ENCODE measurements around the gene PDCD1LG2. TPM values are rescaled to one million over a fixed set of nuclear protein-coding genes. Genes with fewer than 3 reads are reported as not detected.
A peak's percentile ranks its signal among the peaks of the same experiment; 100 is the strongest.

Gene PDCD1LG2
- total RNA-seq, 1 donor from 2014 or later, result 0.32 TPM

DNA sequence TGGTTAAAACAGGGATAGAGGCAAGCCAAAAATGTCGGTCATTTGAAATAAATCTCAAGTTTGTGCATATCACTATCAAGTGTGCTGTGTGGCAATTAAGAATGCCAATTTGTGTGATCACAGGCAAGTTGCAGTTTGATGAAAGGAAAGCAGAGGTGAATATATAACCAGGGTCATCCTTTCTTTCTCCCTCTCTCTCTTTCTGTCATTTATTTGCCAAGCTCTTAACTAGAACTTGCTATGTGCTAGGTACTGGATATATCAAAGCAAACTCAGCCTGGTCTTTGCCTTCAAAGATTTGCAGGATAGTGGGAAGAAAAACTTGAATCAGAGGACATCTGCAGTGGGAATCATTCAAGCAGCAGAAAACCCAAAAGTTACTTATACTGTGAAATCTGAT, 22.0 kb downstream of the PDCD1LG2 start:
- ATAC-seq, result no peak

DNA sequence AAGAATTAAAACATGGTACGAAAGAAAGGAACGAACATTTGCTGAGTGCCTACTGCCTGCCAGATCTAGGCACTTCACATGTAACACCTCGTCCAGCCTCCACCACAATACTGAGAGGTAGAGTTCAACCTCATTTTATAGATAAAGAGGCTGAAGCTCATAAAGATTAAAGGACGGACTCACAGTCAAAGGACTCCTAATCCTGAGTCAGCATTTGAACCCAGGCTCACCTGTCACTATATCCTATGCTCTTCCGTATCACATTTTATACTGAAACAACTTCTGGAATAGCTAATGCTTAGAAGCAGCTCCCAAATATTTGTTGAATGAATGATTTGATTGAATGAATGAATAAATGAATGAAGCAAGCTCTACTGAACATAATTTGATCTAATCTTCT, 22.5 kb downstream of the PDCD1LG2 start:
- no peak for ATAC-seq

GRCh38 chr9:5536684-5537083, 26.4 kb downstream of the PDCD1LG2 start:
- ATAC-seq, result no peak

DNA sequence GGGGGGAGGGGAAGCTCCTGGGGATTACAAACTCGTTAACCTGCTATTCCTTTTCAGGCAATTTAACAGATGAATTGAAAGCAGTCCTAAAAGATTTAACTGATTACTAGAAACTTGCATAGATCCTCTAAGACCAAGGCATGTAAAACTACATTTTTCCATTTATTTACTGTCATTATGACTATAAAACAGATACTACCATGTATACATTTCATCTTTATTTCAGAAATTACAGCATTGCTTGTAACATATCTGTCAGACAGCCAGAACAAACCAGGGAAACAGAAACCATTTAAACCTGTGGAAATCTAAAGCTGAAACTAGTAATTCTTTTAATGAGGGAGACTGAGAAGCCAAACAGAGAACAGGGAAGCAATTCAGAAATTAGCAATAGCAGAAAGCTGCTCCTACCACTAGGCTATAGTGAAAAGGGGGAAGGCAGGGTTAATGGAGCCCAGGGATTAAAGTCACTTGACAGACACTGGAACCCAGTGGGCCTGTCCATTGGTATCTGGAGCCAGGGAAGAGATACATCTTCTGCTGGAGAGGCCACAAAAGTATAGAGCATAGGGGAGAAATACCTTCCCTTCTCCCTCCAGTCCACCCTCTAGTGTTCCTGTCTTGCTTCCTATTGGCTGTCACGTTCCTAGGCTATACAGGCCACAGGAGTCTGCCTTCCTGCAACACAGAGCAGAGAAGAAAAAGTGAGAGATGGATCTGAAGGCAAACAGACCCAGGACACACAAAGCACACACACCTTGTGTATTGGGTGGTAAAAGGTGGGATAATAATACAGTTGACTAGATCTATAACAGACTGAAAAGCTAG, 33.8 kb downstream of the PDCD1LG2 start:
- no peak for ATAC-seq

DNA sequence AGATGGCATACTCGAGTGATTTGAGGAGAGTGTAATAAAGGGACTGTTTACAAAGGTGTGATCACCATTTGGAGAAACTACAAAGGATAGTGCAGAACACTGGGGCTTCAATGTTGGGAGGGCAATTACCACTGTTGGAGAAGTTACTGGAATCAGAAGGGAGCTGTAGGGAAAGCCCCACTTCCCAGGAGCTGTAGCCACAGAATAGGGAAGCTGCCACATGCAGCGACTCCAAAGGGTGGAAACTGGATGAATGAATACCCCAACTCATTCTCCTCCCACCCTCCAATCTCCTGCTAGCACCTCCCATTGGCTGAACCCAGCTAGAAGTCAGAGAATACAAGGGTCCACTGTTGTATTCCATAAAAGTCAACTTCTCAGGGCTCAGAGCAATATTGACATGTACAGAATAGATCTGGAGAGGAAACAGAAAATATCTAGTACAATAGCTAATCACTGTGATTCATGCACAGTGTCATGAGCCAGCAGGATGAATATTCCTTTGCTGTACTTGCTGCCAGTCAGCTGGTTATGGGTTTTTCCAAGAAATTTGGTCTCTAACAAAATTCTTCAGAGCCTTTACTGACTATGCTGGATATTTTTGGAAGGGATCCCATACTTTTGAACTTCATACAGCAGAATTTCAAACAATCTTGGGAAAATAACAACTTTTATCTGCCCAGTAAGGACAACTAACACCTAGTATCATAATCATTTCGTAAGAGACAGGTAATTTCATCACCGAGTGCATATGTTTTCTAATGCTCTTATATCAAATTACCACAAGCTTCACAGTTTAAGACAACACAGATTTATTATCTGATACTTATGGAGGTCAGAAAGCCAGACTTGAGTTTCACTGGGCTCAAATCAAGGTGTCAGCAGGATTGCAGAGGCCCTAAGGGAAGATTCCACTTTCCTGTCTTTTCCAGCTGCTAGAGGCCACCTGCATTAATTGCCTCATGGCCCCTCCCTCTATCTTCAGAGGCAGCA, 39.6 kb downstream of the PDCD1LG2 start:
- ATAC-seq, result peak; percentile 74

DNA sequence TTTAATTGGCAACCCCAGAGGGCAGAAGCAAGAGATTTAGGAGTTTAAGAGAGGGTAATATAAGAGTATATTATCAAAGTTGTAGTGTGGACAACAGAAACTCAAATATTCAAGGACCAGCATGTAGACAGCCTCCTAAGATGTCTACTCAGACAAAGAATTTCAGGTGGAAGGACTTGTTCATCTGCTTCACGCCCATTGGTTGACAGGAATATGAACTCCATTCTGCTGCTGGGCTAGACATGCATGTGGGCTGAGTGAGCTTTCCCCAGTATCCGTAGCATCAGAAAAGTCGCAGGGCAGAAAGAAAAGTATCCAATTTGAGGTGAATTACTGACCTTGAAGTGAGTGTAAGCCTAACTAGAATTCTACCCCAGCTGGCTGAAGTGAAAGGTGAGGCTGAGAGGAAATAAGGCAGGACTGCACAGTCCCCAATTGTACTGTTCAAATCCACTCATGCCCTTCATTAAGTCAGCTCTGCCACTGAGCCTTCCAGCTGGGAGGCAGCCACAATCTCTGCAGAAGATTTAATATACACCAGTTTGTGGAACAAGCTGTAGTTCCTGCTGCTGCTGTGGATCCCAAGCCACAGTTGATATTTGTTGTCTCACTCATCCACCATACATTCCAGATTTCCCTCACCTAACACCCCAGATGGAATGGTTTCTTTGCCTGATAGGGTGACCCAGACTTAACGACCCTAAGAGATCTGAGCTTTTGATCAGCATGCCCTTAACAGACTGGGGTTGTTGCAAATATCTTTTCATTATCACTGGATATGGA, 41.2 kb downstream of the PDCD1LG2 start:
- peak; percentile 56 for ATAC-seq

DNA sequence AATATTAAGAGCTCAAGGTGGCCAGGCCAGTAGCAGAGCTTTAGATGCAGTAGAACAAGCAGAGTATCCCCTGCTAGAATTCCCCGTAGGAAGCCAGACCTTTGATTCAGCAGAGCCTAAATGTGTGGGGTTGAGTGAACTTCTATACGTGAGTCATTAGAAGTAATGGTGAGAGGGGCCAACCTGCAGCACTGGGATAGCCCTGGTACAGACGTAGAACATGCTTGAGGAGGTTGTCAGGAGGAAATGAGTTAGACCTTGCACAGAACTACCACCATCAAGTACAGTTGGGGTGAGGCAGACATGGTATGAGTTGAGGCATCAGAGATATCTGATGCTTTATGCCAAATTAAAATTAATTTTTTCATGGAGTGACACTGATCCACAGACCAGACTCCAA, 42.0 kb downstream of the PDCD1LG2 start:
- ATAC-seq, result no peak

GRCh38 chr9:5553211-5553610, 42.9 kb downstream of the PDCD1LG2 start:
- ATAC-seq, result no peak

- no peak for ATAC-seq
Measured at GRCh38 chr9:5554254-5554653, 43.9 kb downstream of the PDCD1LG2 start.

- peak; percentile 24 for ATAC-seq
Measured at GRCh38 chr9:5556101-5556705, 45.9 kb downstream of the PDCD1LG2 start.

DNA sequence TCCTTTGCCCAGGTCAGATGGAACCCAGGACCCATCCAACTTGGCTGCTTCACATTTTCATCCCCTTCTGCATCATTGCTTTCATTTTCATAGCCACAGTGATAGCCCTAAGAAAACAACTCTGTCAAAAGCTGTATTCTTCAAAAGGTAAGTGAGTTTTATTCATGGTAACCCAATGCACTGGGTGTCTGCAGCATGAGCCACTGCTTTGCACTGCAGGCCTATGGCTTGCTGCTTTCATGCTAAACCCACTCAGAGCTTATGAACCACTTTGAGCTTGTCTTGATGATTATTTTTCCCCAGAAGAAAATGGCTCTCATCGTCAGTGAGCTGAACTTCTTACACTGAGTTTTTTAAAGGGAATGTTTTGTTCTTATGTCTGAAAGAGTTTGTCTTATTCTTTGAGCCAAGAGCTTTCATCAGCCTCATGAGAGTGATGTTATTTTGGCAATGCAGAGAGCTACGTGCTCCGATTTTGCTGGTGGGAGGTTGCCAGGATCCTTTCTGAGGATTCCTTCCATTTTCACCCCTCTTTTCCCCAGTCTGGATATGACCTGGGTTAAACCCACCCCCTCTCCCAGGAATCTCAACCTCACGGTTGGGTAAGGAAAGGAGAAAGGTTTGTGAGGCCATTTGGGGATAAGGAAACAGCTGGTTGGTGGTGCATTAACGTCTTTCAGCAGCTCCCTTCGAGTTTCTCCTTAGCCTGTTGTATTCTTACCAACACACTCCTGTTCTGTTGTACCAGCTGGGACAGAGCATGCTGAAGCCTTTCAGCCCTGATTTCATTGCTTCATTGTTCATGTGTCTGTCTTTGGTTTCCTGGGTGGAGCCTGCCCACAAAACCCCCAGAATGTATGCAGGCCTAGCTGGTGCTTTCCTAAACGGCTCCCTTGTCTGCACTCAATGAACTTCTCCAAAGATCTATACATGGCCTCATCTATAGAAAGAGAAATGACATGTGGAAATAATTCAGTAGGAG, 47.6 kb downstream of the PDCD1LG2 start:
- ATAC-seq, result no peak

DNA sequence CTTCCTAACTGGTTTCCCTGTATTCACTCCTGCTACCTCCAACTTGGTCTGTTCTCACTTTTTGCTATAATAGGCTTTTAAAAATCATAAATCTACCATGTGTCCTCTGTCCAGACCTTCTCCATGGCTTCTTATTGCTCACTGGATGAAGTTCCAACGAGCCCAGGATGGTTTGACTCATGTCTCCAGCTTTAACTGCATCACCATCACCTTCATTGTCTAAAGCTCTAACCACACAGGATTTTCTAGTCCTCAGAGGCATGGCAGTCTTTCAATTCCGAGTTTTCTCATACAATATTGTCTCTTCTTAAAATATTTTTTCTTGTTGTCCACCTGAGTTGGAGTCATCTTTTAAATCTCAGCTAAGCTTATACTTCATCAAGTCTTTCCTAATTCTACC, 49.3 kb downstream of the PDCD1LG2 start:
- peak; percentile 83 for ATAC-seq

DNA sequence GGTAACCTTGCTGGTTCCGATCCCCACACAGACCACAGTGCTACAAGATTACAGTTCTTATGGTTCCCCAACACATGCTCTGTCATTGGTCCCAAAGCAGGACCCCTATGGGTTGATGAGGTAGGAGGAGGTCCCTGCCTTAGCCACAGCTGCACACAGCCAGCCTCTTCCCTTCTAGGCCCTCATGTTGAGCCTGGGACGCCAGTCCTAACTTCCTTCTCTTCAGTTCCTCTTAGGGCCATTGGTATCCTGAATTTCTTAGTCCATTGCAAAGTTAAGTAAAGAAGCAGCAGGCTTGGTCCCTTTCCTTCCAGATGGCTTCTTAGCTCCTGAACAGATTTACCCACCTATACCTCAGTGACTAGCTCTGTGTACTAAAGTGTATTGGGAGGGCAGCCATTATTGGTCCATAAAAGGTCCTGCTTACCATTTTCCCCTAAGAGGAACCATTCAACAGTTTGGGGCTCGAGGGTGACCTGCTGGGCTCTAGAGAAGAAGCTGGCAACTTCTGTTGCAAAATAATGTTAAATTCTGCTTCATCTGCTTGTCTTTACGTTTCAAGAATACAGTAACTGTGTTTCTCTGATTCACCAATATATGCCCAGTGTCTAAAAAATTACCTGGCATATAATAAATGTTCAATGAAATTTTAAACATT, 50.2 kb downstream of the PDCD1LG2 start:
- no peak for ATAC-seq

- no peak for ATAC-seq
Measured at GRCh38 chr9:5561828-5562488, 51.6 kb downstream of the PDCD1LG2 start.

DNA sequence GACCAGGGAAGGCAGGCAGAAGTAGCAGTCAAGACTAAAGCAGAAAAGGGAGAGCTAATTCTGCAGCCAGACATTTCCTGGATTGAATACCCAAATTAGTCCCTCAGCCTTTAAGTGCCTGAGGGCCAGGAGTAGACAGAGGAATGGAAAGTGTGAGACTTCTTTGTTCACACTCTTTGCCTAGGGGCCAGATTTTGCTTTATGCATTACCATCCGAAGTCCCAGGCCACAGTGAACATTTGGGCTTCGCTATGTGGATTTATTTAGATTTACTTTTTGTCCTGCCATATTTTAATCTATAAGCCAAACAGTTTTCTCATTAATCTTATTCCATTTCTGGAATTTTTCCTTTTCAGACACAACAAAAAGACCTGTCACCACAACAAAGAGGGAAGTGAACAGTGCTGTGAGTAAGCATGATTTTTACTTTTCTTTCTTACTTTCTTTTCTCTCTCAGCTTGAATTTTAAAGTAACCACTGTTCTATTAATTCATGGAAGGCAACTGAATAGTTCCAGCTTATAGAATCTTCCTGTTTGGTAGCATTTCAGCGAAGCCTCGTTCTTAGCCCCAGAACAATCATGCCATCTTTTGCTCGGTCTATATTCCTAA, 52.6 kb downstream of the PDCD1LG2 start:
- no peak for ATAC-seq

DNA sequence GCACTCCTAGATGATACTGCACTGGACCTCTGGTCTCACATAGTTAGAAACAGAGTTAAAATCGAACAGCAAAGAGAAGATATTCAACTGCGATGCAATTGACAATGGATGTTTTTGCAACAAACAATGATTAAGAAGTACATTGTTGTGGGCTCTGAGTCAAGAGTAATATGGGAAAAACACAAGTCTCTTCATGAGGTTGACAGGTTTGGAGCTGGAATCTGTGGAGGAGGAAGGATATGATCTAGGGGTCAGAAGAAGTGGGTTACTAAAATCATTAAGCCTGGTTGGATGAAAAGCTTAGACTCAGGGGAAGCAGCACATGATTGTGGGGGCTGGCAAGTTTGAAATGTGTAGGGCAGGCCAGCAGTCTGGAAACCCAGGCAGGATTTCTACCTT, 53.1 kb downstream of the PDCD1LG2 start:
- ATAC-seq, result no peak

DNA sequence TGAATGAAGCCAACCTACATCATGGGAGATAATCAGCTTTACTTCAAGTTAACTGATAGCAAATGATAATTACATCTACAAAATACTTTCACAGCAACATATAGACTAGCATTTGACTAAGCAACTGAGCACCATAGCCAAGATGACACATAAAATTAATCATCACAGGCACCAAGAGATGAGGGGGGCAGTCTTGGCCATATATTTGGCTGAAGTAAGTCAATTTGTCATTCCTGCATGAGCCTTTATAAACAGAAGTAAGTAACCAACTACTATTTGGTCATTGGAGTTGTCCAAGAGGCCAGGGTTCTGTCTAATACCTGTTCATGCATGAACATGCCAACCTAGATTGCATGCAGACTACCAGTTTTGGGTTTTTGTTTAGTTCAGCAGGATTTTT, 53.6 kb downstream of the PDCD1LG2 start:
- ATAC-seq, result no peak

DNA sequence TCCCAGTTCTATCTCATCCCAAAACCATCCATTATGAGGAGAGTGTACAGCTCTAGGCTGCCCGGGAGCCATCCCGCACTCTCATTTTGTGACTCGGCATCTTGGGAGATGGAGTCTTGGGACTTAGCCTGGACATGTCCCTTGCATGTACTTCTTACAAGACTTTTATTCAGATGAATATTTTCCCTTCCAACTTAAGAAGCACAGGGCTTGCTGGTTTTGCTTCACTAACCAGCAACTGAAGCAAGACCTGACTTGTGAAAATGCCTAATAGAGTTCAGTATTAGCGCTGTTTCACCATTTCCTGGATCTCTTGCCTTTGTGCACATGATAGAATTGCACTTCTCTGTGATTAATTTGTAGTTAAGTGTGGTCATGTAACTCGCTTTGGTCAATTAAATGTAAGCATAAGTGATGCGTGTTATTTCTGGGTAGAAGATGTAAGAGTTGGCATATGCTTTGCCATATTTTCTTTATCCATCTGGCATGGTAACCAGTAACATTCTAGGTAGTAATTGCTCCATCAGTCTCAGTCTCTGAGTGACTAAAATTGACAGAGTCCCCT, 55.8 kb downstream of the PDCD1LG2 start:
- ATAC-seq, result peak; percentile 89

DNA sequence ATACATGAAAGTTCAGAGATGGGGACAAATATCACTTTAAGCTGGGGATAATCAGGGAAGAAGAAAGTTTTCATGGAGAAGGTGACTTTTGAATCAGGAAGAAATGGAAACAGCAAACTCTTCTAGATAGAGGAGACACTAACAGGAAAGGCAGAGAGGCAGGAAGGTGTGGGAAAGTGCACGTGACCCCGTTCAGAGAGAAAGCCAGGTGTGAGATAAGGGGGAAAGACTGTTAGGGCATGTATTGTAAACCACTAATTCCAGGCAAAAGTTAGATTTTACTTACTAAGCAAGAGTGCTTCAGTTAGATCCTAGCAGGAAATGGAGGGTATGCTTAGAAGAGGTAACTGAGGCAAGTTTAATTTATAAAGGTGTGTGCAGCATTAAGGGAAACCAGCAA, 58.5 kb downstream of the PDCD1LG2 start:
- ATAC-seq, result no peak
